Activated T-helper 2 cell treated with anti-CD3 and anti-CD28 coated beads, Interferon-gamma antibody, Interleukin-2, Interleukin-4, amounts not matched to agents 10 μg/mL and 5 μg/mL and 100 μg/mL, durations not matched to agents 14 hours and 24 hours and 36 hours (primary cell): ENCODE data around the gene PPM1M. TPM values are rescaled to one million over a fixed set of nuclear protein-coding genes. Genes with fewer than 3 reads are reported as not detected.
A peak's percentile ranks its signal among the peaks of the same experiment; 100 is the strongest.
"Not testable (repeated sequence)": the region's sequence is repeated elsewhere in the genome, so short reads cannot be mapped to it uniquely, and the experiment has no call there.

ENCODE experiments used
- DNase-seq: peaks from one replicate; pipeline ENCODE4 v3.0.0; 2021; ENCODE audit warnings: low spot score
- H3K27ac Mint-ChIP-seq: one replicate; pipeline ENCODE4 v1.8.0; 2021; ENCODE audit warnings: mixed read lengths
- H3K27me3 Mint-ChIP-seq: one replicate; pipeline ENCODE4 v1.8.0; 2021; ENCODE audit warnings: low read depth, mixed read lengths
- H3K36me3 Mint-ChIP-seq: one replicate; pipeline ENCODE4 v1.8.0; 2021; ENCODE audit warnings: low read depth, mixed read lengths
- H3K4me1 Mint-ChIP-seq: one replicate; pipeline ENCODE4 v1.8.0; 2021; ENCODE audit warnings: low read depth, mixed read lengths
- H3K4me3 Mint-ChIP-seq: one replicate; pipeline ENCODE4 v1.8.0; 2021; ENCODE audit warnings: low read depth, mild to moderate bottlenecking, moderate library complexity, mixed read lengths
- H3K9me3 Mint-ChIP-seq: one replicate; pipeline ENCODE4 v1.8.0; 2021; ENCODE audit warnings: mixed read lengths
- intact Hi-C: fragments of 100-400 bp; cut with micrococcal nuclease; formaldehyde crosslinking; loops from one replicate; pipeline ENCODE4 v1.15.1; 2023
- total RNA-seq: library from RNA; stranded (reverse); gene quantifications from 2 replicates; pipeline ENCODE4 v1.2.3, GENCODE V29; 2022

PPM1M gene
- total RNA-seq, 1 donor from 2014 or later: 46.4 TPM

DNA sequence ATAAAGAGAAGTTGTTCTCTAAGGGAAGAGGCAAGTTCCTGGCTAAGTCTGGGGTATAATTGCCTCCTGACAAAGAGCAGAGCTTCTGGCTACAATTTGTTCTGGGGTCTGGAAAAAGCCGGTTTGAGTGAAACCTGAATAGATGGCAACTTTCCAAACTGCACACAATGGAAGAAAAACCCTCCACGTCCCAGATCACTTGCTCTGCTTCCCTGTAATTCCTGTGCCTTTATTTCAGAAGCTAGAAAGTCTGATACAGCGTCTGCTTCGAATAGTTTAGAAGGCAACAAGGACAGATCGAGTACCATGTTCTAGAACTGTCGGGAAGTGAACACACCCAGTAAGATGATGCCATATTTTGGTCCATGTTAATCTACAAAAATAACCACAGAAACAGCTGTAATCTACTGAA is 34.5 kb downstream of the PPM1M start:
- Mint-ChIP-seq H3K27me3 (no peaks in the 10 kb centered on the region), H3K4me3 (peak overlapping the region; percentile 93), H3K4me1 (peaks cover 46% of the 10 kb centered on the region), H3K27ac (peak overlapping the region; percentile 99), H3K36me3 (peaks cover 39% of the 10 kb centered on the region), H3K9me3 (no peaks in the 10 kb centered on the region)
- no peak for DNase-seq
- intact Hi-C loops: no loop called here

DNA sequence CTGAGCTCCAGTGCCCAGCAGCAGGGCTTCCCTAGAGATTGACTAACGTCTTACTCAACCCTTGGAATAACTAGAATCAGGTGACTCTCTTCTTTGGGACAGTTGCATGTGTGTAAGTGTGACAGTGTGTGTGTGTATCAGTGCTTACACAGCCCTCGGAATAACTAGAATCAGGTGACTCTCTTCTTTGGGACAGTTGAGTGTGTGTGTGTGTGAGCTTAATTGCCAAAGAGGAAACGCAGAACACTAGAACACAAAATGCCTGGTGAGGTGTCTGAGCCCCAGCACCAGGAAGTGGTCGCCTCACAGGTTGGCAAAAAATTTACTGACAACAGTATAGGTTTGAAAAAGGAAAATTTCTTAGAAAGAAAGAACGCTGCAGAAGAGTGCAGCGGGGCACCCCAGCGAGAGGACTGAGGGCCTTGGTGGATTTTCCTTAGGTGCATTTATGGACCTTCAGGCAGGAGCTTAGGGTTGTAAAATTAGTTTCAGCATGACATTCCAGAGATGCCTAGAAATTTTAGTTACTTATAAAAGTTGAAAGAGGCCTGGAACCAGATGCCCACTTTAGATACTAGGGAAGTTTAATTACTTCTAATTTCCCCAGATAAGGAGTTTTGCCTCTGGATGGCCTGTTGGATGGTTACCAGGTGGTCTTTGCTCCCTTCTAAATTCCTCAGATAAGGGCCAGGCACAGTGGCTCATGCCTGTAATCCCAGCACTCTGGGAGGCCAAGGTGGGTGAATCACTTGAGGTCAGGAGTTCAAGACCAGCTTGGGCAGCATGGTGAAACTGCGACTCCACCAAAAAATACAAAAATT is 36.6 kb downstream of the PPM1M start:
- Mint-ChIP-seq H3K9me3 (no peaks in the 10 kb centered on the region), H3K27ac (peak overlapping the region; percentile 90), H3K4me3 (no peak overlapping the region), H3K4me1 (peaks cover 37% of the 10 kb centered on the region), H3K27me3 (no peaks in the 10 kb centered on the region), H3K36me3 (peaks cover 22% of the 10 kb centered on the region)
- intact Hi-C loops: no loop called here
- no peak for DNase-seq

DNA sequence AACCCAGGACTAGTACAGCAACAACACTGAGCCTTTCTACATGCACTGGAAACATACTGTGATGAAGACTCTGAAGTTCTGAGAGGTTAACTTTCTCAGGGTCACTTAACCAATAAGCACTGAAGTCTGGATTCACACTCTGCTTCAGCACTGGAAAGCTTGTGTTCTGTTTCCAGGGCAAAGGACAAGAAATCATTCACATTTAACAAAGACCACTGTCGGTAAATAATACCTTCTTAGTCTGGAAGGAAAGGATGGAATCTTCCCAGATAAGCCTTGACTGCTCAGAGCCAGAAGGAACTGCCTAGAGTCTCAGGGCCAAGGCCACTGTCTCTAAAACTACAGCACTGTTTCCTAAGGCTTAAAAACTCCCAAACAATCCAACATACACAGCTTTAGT is 37.7 kb downstream of the PPM1M start:
- no peak overlapping the region for H3K4me3 Mint-ChIP-seq
- H3K36me3 Mint-ChIP-seq: peaks cover 16% of the 10 kb centered on the region
- peaks cover 37% of the 10 kb centered on the region for H3K4me1 Mint-ChIP-seq
- no peaks in the 10 kb centered on the region for H3K27me3 Mint-ChIP-seq
- intact Hi-C loops: no loop called here
- H3K27ac Mint-ChIP-seq: peak overlapping the region; percentile 43
- H3K9me3 Mint-ChIP-seq: no peaks in the 10 kb centered on the region
- no peak for DNase-seq

DNA sequence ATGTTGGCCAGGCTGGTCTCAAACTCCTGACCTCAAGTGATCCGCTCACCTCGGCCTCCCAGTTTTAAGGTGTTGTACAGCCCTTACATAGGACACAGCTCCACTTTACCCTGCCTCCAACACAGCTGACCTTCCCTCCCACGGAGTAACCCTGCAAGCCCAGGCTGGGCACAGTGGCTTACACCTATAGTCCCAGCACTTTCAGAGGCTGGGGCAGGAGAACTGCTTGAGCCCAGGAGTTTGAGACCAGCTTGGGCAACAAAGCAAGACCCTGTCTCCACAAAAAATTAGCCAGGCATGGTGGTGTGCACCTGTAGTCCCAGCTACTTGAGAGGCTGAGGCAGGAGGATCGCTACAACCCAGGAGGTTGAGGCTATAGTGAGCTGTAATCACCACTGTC is 38.5 kb downstream of the PPM1M start:
- H3K4me3 Mint-ChIP-seq, H3K27ac Mint-ChIP-seq, H3K9me3 Mint-ChIP-seq, DNase-seq, intact Hi-C loops, H3K27me3 Mint-ChIP-seq: not testable (repeated sequence)
- Mint-ChIP-seq H3K36me3 (peaks cover 13% of the 10 kb centered on the region), H3K4me1 (peaks cover 40% of the 10 kb centered on the region)

DNA sequence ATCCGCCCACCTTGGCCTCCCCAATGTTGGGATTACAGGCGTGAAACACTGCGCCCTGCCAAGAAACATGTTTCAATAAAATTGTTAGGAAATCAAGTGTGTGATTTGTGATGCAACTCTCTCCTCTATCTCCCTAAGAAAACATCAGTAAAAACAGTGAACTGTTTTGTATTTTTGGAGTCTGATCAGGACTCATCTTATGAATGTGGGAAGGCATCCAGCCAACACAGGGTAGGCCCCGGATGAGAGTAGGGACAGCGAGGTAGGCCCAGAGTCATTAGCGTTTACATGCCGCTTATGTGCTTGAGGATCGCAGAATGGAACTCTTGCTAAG is 41.2 kb downstream of the PPM1M start:
- Mint-ChIP-seq H3K9me3 (no peaks in the 10 kb centered on the region), H3K27ac (peak overlapping the region; percentile 100), H3K4me3 (peak overlapping the region; percentile 89), H3K4me1 (peaks cover 29% of the 10 kb centered on the region), H3K27me3 (no peaks in the 10 kb centered on the region), H3K36me3 (peaks cover 16% of the 10 kb centered on the region)
- no peak for DNase-seq
- intact Hi-C loops: loop anchor here (1.0 kb wide), 1 partner anchor 7 kb away; no protein-coding TSS in a partner anchor

DNA sequence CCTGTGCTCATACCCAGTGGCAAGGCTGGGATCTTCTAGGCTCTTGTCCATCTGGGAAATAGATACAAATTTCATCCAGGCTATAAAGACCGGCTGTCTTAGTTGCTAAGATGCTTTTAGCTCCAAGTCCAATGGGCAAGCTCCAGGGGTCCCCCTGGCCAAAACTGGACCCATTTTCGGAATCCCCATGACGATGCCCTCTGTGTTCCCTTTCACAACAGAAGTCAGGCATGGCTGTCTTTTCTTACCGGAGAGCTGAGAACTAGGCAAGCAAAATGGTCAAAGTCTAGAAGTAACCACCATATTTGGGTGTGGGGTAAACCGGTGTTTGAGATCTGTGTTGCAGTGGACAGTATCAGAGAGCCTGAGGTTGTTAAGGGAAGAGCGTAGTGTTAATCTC is 43.1 kb downstream of the PPM1M start:
- Mint-ChIP-seq H3K27me3 (no peaks in the 10 kb centered on the region), H3K36me3 (peaks cover 8% of the 10 kb centered on the region), H3K4me1 (peaks cover 17% of the 10 kb centered on the region), H3K27ac (peak overlapping the region; percentile 100), H3K9me3 (no peaks in the 10 kb centered on the region), H3K4me3 (peak overlapping the region; percentile 89)
- no peak for DNase-seq
- intact Hi-C loops: no loop called here

DNA sequence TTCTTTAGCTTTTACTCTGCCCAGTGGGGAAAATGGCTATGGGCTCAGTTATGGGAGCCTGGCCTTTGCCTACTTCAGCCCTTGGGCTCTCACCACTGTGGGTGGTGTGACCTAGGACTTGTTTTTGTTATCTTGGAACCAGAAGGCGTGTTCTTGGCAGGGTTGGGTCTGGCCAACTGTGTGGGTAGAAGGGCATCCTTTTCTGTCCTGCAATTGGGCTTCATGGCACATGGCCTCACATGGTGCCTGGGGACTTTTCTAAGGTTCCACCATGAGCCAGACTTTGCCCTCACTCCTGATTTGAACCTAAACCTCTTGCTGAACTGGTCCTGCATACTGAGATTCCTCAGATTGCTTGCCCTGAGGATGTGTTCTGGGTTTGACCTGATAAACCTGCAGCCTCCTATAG is 43.8 kb downstream of the PPM1M start:
- H3K4me3 Mint-ChIP-seq: peak overlapping the region; percentile 89
- no peak overlapping the region for H3K27ac Mint-ChIP-seq
- peaks cover 17% of the 10 kb centered on the region for H3K4me1 Mint-ChIP-seq
- peaks cover 8% of the 10 kb centered on the region for H3K36me3 Mint-ChIP-seq
- intact Hi-C loops: no loop called here
- no peak for DNase-seq
- H3K27me3 Mint-ChIP-seq: no peaks in the 10 kb centered on the region
- H3K9me3 Mint-ChIP-seq: no peaks in the 10 kb centered on the region

DNA sequence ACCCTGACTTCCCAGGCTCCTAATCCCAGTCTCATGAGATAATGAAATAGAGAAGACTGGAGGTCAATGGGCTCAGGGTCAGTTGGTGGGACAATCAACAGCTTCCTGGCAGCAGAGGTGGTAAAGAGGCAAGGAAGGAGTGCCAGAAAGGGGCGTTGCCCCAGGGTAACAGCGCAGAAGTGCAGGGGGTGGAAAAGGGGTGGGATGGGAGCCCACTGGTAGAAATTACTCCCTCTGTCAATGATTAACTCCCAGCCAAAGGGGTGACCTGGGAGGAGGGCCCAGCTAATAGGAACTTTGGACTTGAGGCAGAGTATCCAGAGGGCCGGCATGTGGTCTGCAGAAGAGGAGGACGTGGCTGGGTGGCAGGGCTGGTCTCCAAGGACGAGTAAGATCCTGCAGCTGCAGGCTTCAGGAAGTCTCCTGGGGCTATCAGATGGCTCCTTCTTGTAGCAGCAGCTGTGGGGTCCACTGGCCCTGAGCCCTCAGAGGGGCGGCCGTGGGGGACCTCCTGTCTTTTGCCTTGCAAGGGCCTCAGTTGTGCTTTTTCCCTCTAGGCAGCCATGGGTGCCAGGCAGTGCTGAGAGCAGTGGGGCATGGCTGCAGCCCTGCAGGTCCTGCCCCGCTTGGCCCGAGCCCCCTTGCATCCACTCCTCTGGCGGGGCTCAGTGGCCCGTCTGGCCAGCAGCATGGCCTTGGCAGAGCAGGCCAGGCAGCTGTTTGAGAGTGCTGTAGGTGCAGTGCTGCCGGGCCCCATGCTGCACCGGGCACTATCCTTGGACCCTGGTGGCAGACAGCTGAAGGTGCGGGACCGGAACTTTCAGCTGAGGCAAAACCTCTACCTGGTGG is 44.4 kb downstream of the PPM1M start:
- Mint-ChIP-seq H3K27ac (no peak overlapping the region), H3K36me3 (peaks cover 8% of the 10 kb centered on the region), H3K9me3 (no peaks in the 10 kb centered on the region), H3K4me3 (no peak overlapping the region), H3K27me3 (no peaks in the 10 kb centered on the region), H3K4me1 (peaks cover 17% of the 10 kb centered on the region)
- intact Hi-C loops: no loop called here
- DNase-seq: no peak

DNA sequence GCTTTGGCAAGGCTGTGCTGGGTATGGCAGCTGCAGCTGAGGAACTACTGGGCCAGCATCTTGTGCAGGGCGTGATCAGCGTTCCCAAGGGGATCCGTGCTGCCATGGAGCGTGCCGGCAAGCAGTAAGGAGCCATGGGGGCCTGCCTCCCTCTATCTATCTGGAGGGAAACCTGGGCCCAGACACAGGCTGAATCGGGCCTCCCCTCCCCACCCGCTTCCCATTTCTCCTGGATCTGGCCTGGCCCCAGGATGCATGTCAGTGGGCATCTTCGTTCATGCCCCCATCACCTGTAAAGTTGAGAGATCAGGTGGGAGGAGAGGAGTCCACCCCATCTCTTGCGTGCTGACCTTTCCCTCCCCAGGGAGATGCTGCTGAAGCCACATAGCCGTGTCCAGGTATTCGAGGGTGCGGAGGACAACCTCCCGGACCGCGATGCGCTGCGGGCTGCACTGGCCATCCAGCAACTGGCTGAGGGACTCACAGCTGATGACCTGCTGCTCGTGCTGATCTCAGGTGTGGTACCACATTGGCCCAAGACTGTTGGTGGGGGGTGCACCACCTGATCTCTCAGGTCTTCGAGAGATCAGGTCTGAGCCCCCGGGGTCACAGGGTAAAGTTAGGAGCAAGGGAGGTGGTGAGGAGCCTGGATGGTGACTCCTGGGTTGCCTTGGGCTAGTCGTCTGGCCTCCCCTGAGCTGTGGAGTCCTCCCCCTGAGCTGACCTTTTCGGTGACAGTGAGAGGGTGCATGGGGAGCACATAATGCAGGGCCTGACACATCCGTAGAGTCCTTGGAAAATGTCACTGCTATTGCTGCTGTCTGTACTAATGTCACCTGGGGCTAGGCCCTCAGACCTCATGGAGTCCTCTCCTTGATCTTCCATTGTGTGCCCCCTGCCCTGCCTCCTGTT is 45.3 kb downstream of the PPM1M start:
- Mint-ChIP-seq H3K36me3 (peaks cover 8% of the 10 kb centered on the region), H3K4me1 (peaks cover 17% of the 10 kb centered on the region), H3K9me3 (no peaks in the 10 kb centered on the region), H3K27ac (no peak overlapping the region), H3K27me3 (no peaks in the 10 kb centered on the region), H3K4me3 (no peak overlapping the region)
- no peak for DNase-seq
- intact Hi-C loops: loop anchor here (1.0 kb wide), 1 partner anchor 48 kb away; no protein-coding TSS in a partner anchor

DNA sequence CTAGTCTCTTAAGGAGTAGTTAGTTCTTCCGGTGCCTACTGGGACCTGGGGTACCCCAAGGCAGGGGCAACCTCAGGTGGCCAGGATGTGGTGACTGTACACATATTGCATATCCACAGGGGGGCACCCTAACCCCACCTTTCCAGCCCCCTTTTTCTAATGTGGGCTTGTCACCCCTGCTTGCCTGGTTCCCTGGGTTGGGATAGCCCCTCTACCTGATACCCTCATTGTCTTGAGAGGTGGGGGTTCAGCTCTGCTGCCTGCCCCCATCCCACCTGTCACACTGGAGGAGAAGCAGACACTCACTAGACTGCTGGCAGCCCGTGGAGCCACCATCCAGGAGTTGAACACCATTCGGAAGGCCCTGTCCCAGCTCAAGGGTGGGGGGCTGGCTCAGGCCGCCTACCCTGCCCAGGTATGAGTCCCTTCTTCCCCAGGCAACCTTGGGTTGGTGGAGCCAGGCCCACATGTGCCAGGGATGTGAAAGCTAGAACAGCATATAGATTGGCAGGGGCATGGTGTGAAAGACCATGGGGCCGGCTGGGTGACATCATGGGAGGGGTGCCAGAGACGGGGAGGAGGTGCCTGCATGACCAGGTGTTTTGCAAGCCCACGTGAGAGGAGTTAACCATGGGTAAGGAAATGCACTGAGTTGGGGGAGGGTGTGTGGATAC is 46.1 kb downstream of the PPM1M start:
- no peaks in the 10 kb centered on the region for H3K27me3 Mint-ChIP-seq
- H3K36me3 Mint-ChIP-seq: peaks cover 8% of the 10 kb centered on the region
- DNase-seq: no peak
- H3K9me3 Mint-ChIP-seq: no peaks in the 10 kb centered on the region
- intact Hi-C loops: loop anchor here (1.0 kb wide), 1 partner anchor 48 kb away; no protein-coding TSS in a partner anchor
- H3K27ac Mint-ChIP-seq: no peak overlapping the region
- H3K4me1 Mint-ChIP-seq: peaks cover 16% of the 10 kb centered on the region
- H3K4me3 Mint-ChIP-seq: no peak overlapping the region

DNA sequence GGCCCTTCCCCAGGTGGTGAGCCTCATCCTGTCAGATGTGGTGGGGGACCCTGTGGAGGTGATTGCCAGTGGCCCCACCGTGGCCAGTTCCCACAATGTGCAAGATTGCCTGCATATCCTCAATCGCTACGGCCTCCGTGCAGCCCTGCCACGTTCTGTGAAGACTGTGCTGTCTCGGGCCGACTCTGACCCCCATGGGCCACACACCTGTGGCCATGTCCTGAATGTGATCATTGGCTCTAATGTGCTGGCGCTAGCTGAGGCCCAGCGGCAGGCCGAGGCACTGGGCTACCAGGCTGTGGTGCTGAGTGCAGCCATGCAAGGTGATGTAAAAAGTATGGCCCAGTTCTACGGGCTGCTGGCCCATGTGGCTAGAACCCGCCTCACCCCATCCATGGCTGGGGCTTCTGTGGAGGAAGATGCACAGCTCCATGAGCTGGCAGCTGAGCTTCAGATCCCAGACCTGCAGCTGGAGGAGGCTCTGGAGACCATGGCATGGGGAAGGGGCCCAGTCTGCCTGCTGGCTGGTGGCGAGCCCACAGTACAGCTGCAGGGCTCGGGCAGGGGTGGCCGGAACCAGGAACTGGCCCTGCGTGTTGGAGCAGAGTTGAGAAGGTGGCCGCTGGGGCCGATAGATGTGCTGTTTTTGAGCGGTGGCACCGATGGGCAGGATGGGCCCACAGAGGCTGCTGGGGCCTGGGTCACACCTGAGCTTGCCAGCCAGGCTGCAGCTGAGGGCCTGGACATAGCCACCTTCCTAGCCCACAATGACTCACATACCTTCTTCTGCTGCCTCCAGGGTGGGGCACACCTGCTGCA is 46.9 kb downstream of the PPM1M start:
- H3K4me1 Mint-ChIP-seq: peaks cover 12% of the 10 kb centered on the region
- no peak overlapping the region for H3K4me3 Mint-ChIP-seq
- H3K27me3 Mint-ChIP-seq: no peaks in the 10 kb centered on the region
- H3K36me3 Mint-ChIP-seq: peaks cover 4% of the 10 kb centered on the region
- no peak overlapping the region for H3K27ac Mint-ChIP-seq
- no peak for DNase-seq
- H3K9me3 Mint-ChIP-seq: no peaks in the 10 kb centered on the region
- intact Hi-C loops: no loop called here
